ENCODE results near the gene LAMA2.

Gene LAMA2

DNA sequence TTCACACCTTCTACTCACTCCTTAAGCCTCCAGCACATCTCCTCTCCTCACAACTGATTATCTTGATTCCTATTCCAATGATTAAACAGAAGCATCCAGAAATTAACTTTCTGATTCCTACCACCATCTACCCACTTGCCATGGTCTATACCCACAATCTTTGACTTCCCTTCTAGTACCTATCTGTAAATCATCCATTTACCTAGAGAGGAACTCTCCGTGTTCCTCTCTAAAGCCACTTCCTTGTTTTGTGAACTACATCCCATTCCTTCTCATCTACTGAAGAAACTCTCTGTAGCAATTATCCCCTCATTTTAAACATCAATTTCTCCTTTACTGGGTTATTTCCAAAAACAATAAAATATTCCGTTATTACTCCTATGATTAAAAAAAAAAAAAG, 659.8 kb downstream of the LAMA2 start:
- DNase-seq, result no peak

DNA sequence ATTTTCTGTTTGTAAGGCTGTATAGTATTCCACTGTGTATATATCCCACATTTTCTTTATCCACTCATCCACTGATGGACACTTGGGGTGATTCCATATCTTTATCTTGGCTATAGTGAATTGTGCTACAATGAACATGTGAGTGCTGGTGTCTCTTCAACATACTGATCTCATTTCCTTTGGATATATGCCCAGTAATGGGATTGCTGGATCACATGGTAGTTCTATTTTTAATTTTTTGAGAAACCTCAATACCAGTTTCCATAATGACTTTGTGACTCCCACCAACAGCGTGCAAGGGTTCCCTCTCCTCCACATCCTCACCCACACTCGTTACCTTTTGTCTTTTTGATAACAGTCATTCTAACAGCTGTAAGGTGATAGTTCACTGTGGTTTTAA, 661.0 kb downstream of the LAMA2 start:
- no peak for DNase-seq

DNA sequence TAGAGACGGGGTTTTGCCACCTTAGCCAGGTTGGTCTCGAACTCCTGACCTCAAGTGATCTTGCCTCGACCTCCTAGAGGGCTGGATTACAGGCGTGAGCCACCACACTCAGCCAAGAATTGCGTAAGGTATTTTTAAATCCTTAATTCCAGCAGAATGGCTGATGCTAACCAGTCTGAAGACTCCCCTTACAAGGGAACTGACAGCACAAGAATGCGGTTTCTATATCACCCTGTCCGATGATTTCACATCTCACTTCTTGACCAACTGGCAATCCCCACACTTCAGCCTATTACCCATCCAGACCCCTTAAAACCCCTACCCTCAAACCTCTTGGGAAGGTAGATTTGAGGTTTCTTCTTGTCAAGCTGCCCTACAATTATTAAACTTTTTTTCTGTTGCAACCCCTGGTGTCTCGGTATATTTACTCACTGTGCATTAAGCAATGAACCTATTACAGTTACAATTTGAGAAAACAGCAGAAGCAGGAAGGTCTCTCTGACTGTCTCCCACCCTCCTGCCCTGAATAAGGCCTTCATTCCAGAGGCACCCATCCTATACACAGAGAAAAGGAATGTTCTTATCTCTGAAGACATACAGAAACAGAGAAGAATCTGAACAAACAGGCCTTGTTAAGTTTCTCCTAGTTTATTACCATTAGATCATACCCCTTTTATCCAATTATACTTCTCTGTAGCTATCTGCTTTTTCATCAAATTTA, 662.1 kb downstream of the LAMA2 start:
- DNase-seq, result no peak

DNA sequence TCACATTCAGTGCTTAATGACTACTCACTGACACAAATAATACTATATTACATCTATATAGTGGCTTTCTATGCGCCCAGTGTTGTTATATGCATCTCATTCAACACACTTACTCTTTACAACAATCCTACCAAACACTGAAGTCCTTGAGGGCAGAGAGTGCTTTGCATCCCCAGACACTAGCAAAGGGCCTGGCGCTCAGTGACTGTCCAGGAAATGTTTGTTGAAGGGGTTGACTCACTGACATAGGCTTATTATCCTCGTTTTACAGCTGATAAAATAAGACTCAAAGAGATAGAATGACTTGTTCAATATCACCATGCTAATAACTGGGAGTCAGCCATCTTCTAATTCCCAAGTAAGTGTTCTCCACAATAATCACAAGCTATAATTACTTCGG, 663.8 kb downstream of the LAMA2 start:
- no peak for DNase-seq

DNA sequence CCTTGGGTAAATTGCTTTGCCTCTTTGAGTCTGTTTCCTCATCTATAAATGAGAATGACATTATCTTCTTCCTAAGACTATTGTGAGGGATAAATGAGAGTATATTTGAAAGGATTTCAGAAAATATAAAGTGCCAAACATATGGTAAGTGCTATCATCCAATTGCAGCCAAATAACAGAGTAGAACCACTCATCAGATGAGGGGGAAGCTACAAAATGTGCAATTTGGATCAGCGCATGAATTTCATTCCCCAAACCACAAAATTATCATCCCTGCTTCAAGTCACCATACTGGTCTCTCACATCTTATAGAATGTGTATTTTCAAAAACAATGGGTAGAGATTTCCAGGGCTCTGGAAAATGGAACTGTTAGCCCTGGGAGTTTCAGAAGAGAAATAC, 668.5 kb downstream of the LAMA2 start:
- DNase-seq, result no peak

DNA sequence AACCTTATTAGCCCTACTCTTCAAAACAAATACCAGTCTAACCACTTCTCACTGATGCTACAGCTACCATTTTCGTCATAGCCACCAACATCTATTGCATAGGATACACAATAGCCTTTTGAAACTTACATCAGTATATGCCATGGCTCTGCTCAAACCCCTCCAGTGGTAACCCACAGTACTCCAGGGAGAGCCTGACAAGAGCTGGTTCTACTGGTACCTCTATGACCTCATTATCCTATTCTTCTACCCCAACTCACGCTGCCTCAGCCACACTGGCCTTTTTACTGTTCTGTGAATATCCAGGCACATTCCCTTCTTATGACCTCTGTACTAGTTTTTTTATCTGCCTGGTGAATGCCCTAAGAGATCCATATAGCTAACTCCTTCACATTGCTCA, 669.5 kb downstream of the LAMA2 start:
- no peak for DNase-seq

DNA sequence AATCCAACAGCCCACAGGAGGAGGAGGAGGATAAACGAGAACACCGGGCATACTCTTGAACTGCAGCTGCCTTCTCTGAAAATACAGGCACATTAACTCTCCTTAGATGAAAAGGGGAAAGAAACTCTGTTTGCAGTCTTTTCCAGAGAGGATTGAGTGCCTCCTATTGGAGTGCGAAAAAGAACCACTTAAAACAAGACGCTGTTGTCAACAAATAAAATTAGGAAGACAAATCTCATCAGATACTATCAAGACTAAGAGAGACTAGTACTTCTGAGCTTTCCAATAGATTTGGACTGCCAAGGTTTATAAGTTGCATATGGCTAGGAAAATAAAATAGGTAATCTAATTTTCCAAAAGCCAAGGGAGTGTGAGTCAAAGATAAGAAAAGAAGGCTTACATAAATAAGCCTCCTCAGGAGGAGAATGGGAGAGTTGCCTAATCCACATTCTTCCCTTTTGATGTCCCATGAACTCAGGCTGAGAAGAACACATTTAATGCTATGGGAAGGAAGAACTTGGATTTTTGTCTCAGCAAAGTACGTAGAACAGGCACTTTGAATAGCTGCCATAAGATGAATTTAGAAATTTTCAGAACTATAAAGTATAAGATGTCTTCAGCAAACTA, 672.4 kb downstream of the LAMA2 start:
- DNase-seq, result no peak

DNA sequence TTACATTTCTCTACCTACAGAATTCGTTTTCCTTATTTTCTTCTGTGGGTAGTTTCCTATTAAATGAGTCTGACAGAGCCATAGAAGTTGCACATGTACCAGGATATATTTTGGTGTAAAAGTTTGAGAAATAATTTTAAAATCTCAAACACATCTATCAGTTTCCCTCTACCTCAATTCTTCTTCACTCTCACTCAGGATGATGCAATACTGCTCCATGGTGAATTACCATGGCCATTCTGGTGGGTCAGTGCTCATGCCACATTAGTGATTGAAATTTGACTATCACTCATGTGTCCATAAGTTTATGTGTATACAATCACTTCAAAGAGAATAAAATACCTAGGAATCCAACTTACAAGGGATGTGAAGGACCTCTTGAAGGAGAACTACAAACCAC, 675.3 kb downstream of the LAMA2 start:
- no peak for DNase-seq

DNA sequence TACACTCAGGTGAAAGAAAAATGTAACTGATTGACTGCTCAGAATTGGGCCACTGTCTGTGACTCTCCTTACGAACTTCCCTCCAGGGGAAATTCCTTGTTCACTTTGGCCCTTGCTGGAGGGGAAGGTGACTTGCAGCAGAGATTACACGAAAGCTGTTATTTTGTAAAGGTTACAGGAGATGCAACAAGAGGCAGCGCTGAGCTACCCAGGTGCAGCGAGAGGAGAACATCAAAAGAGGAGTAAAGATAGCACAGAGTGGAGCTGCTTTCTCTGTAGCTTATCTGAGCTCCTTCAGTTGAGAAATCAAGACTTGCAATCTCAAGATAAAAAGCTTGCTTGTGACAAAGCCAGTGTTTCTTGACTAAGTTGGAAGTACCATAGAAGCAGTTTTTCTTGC, 682.4 kb downstream of the LAMA2 start:
- no peak for DNase-seq

DNA sequence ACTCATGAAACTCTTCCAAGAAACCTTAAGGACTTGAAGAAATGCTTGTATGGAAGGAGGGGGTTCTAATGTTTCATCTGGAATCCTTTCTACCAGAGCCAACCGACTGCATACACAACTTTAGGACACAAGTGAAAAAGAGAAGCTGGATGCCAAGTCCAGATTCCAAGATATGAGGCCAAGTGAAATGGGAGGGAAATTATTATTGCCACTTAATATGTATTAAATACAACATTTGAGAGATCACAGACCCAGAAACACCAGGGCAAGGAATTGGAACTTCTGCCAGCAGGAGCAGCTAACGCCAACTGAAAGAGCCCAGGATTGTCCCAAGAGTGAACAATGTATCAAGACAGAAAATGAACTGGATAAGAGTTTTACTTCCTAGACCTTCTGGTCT, 682.9 kb downstream of the LAMA2 start:
- DNase-seq, result no peak

All from central memory CD4-positive, alpha-beta T cell (primary cell).